SHP77 (cell line): ENCODE results near the gene C1orf21.

Experiments
- DNase-seq, 2 experiments: peaks; one replicate each; lab custom pipeline; 2025; lab: John Stamatoyannopoulos, UW

C1orf21 gene

DNA sequence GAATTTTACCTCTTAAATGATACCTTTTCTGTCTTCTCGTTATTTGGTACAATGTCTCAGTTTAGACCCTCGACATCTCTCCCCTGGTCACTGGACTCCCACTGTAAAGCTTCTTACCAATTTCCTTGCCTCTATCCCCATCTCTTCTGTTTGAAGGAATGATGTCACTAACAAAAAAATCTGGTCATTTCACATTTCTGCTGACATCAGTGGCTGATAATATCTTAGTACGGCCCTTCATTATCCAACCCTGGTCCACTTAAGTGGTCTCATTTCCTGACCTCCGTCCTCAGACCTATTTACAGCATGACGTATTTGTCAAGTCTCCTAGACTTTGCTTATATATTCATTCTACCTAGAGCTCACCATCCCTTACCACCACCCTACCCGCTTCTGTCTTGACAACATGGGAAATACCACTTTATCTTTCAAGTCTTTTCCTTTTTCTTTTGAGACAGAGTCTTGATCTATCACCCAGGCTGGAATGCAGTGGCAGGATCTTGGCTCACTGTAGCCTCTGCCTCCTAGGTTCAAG lies 60.9 kb downstream of the C1orf21 start:
- no peak for DNase-seq

DNA sequence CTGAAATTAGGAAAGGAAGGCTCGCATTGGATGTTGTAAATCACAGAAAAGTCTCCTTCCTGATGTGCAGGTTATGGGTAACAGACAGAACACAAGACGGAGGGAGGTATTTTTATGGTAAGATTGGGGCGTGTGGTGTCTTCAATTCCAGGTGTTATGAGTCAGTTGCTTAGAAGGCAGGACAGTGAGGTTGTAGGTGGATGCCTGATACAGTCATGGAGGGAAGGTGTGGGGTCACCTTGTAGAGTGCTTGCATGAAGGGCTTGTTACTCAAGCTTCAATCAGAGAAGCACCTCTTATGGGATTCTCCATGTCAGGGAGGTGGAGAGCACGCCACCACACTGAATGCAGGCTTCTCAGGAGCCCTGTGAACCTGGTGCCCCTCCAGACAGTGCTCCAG lies 63.1 kb downstream of the C1orf21 start:
- no peak for DNase-seq

DNA sequence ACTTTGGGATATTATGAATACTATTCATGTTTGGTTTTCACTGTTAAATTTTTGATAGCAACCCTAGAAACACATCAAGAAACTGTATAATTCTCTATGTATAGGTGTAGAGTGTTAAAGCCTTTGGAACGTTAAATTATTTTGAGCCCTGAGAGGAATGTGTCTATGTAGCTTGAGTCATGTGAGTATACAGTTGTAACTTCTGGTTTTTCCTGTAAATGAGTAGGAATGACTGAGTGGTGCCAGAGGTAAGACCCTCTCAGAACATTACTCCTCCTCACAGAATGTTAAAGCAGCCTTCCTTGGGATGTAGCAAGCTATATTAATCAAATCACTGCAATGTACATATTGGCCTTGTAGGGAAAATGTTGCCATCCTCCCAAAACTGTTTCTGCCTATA lies 69.0 kb downstream of the C1orf21 start:
- DNase-seq = no peak

DNA sequence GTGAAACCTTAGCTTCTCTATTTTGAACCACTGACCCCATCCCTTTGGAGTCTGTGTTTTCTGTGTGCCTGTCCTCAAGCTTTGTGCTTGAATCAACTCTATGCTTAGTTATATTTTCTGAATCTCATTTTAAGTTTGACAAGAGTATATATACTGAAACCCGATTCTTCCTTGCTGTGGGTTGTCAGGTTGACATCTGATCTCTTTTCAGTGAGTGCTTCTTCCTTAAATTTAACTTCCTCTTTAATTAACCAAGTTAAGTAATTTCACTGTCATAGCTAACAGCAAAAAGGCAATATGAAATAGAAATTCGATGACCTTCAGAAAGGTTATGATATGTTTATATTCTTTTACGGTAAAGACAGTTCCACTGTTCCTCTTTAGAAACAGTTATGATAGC lies 69.4 kb downstream of the C1orf21 start:
- DNase-seq = no peak

DNA sequence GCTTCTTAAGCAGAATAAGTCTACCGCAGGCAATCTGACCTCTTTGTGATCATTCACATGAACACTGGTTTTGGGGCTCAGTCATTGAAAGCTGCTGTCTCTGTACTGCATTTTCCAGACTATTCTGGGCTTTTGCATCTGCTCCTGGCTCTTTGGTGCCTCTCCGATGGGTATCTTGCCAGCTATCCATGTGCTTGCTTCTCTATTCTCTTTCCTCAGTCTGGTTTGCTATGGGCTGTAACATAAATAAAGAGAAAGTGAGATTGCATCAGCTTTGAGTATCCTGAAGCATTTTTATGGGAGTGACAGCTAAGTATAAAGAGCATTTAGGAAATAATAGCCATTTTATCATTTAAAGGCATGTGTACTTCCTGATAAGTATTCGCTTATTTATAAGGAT lies 70.7 kb downstream of the C1orf21 start:
- DNase-seq = no peak

DNA sequence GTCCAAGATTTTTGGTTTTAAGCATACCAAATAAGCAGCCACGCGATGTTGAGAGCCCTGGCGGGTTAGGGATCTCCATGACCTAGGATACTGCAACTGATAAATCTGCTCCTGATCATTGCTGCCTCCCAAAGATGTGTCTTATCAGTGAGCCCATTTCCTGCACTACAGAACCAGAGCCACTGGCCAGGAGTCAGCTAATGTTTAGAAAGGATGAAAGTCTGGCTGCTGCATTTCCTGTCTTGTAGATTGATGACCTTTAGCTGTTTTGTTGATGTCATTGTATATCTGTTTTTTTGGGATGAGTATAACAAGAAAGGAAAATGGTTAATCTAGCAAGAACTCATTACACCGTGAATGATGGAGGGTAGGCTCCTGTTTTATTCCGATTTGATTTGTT lies 74.5 kb downstream of the C1orf21 start:
- no peak for DNase-seq

DNA sequence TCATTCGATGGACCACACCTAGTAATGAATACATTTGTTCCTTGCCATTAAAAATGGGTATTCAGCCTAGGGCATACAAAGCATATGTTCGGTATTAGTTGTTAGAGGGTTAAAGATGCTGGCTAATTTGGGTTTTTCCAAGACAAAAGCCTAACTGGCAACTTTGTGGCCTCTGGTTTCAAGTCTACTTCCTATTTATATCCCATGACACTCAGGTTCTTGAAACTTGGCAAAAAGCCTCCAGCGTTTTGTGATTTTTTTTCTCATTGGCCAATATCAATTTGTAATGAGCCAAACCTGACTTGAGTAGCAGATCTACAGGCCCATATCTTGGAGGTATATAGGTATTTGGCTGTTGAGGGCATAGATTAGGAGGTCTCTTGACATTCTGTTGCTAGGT lies 75.3 kb downstream of the C1orf21 start:
- DNase-seq = no peak

DNA sequence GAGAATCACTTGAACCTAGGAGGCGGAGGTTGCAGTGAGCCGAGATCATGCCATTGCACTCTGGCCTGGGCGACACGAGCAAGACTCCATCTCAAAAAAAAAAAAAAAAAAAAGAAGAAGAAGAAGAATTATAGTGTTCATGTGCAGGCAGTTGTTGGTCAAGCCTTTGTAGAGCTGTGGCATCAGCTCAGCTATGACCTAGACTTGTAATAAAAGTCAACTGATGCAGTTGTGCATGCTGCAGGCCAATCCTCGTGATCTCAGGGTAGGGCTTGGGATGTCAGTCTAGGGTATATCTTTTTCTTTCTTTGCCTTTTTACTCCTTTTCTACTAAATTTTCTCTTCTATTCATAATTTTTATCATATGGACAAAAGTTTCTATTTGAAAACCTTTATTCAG lies 76.2 kb downstream of the C1orf21 start:
- DNase-seq = no peak

DNA sequence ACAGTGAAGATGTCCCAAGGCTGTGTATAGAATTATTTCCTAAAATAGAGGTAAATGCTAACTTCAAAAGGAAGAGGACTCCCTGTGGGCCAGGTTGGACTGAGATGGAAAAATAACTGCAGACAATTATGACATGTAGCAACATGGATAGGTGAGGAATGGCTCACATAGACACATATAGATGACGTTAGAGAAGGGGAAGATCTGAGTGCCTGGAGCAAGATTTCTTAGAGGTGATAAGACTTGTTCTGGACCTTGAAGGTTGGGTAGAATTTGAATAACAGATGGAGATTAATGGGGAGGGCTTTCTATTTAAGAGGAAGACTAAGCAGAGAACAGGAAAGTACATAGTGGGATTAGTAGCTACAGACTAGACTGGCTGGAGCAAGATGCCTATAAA lies 76.9 kb downstream of the C1orf21 start:
- DNase-seq = no peak

DNA sequence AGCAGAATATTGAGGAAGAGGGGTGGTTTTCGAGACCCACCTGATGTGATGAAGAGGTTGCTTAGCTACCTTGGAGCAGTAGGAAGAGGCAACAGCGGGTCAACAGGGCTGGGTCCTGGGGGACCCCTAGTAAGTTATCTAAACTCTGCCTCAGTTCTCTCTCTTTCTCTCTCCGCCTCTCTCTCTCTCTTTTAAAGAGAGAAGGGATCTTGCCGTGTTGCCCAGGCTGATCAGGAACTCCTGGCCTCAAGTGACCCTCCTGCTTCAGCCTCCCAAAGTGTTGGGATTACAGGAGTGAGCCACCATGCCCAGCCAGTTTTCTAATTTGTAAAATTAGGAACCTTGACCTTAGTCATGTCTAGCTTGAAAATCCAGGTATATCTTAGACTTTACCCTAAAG lies 77.9 kb downstream of the C1orf21 start:
- DNase-seq = no peak

DNA sequence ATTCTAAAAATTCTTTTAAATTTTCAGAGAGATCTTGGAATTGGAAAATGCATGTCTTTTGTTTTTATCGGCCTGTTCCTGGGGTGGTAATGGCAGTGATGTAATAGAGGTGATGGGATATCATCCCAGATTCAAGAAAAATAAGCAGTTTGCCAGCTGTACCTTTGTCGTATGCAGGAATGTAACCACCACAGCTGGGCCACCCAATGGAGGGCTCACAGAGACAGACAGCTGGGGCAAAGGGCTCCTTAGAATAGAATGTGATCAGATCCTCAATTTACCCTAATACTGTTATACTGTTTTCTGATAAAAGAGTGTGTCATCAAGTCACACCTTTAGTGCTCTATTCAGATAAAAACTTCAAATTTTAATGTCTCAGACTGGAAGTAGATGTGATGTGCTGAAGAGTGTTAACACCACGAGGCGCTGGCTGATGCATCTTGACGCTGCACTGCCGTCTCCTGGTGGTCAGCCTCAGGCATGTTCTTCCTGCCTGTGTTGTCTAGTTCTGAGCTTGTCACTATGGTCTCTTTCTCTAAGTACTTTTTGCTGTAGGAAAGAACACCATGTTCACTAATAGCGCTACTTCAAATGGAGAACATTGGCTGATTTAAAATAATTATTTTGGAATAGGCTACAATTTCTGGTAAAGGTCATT lies 78.8 kb downstream of the C1orf21 start:
- DNase-seq = no peak

DNA sequence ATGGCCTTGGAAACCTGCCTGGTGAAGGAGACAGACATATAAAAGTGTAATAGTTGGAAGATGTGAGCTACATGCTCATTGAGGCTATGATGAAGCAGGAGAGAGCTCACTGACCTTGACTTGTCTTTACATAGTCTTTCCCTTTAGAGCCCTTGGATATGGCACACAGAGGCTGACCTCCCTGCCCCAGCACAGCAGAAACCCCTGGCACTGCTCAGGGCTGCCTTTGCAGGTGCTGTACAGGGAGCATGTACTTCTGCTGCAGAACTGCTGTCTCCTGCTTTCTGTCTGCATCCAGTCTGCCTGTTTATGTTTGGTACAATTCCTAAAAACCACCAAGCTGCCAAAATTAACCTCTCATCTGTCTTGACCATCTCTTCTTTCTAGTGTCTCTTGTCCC lies 80.5 kb downstream of the C1orf21 start:
- DNase-seq = no peak

DNA sequence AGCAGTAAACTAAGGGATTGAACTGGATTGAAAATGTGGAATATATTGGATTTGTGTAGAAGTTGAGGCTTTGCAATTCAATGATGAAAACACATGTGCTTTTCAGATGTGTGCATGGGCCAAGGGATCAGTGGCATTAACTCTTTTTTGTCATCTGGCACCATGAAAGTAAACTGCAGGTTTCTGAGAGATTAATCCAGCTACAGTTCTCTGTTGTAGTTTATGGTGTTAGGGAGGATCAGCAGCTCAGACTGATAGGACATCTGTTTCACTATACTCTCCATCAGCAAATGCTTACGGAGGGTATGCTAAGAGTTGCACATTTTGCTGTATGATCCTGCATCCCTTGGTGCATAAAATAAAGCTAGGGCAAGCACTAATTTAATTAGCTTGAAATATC lies 82.6 kb downstream of the C1orf21 start:
- DNase-seq = no peak

DNA sequence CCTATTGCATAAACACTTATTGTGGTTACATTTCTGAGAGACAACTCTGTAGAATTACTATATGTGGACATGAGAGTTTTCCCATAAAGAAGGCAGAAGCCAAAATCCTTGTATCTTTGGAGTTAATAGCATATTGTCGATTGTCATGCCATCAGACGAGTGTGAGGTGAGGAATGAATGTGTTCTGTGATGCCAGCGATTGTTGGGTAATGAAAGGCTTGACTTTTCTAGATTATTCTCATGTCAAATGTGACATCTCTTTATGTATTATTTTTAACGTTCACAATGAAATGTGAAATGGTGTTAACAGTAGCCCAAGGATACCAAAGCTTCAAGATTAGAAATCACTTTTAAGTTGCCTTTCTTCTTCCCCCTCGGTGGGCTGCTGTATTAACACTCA lies 84.9 kb downstream of the C1orf21 start:
- DNase-seq = no peak

DNA sequence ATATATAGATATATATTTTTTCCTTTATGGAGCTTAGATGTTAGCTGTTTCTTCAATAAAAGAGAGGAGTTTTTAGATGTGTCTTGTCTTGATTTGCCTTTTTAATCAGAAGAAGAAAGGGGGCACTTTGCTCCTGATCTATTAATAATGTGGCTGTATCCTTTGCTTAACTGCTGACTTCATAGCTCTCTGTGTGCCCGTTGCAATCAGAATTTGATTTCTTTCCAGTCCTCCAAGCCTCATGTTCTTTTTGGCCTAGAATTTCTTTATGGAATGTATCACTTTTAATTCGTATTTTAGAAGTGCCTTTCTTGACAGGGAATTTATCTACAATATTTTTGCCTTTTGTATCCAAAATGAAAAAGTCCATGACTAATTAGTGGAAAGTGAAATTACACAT lies 85.3 kb downstream of the C1orf21 start:
- no peak for DNase-seq

DNA sequence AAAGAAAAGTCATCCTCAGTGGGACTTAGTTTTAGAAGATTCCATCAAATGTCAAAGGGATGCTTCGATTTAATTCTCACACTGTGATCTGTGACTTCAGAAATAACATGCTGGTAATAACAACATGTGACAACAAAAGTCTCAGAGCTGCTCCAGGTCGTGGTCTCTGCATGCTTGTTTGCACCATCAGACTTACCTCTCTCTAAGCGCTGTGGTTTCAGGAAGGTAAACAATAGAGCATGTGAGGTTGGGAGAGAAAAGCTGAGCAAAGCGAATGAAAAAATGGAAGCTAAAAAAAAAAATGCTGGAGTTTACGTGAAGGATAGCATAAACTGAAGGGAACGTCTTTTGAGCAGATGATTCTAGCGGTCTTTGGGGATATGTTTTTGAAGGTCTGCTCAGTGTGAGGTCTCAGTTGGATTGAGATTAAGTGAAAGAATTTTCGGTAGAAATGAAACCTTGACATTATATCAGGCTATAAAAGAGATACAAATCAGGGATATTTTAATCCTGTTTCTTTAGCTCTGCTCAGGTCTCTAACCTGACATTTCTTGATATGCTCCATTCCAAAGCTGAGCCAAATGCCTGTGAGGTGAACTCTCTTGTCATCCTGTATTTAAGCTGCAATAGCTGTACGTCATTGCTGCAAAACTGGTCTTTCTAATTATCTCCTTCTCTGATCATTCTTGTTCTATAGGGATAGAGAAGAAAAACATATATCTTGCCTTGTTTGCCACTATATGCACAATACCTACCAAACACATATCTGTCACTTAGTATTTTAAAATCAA lies 86.5 kb downstream of the C1orf21 start:
- no peak for DNase-seq

DNA sequence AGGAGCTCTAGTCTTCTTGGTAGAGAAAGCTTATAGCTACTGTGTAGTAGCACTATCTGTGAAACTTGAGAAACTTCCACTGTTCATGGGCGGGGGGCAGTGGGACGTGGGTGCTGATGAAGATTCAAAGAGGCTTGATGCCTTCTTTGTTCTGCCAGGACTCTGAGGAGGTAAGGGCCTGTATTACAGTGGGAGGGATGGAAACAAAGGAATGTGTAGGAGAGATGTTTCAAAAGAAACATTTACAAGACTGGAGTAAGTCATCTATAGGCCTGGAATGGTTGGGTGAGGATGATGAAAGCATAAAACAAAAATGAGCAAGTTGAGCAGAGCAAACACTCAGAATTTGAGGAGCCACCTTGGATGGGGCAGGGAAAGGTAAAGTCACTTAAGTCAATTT lies 89.4 kb downstream of the C1orf21 start:
- DNase-seq = no peak

DNA sequence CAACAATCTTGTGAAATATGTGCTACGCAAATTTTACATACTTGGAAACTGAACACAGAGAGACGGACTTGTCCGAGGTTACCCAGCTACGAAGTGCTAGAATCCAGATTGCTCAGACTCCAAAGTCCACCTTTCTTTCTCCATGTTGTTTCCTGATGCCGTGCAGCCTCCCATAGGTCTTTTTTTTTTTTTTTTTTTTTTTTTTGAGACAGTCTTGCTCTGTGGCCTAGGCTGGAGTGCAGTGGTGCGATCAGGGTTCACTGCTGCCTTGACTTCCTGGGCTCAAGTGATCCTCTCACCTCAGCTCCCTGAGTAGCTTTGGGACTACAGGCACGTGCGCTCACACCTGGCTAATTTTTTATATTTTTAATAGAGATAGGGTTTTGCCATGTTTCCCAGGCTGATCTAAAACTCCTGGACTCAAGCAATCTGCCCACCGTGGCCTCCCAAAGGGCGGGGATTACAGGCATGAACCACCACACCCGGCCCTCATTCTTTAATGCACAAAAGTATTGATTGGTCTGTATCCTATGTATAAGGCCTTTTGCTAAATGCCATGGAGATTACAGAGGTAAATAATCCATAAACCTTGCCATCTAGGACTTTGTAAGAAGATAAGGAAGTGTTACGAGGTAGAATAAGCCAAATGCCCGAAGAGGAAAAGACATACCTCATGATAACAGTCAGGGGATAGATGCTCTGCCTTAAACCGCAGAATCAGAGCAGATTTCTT lies 92.8 kb downstream of the C1orf21 start:
- no peak for DNase-seq

DNA sequence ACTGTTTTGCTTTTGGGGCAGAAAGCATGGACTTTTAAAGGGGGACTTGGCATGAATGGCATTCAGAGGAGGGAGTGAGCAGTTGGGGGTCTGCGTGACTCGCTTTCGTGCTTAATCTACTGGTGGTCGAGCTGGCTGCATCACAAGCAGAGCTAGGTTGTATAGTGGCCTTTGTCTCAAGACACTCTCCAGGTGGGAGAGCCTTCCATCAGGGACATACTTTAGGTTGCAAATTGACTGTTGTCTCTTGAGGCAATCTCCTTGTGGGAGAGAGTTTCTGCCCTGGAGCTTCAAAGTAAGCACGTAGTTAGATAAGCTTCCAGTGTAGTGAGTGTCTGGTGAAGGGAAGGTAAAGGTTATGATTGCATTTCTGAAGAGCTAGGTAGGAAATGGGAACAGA lies 93.9 kb downstream of the C1orf21 start:
- no peak for DNase-seq

DNA sequence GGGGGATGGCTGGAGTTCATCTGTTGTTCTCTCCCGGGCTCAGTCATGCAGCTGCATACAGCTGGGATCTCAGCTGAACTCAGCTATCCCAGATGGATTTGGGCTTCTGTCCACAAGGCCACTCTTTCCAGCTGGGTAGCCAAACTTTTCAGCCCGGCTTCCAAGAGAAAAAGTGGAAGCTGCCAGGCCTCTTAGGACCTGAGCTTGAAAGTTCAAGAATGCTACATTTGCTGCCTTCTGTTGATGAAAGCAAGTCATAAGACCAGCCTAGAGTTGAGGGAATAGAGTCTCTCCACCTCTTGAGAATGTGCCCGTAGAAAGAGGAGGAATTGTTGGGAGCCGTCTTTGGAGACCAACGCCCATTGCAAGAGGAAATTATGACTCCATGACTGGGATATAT lies 95.3 kb downstream of the C1orf21 start:
- DNase-seq = no peak

DNA sequence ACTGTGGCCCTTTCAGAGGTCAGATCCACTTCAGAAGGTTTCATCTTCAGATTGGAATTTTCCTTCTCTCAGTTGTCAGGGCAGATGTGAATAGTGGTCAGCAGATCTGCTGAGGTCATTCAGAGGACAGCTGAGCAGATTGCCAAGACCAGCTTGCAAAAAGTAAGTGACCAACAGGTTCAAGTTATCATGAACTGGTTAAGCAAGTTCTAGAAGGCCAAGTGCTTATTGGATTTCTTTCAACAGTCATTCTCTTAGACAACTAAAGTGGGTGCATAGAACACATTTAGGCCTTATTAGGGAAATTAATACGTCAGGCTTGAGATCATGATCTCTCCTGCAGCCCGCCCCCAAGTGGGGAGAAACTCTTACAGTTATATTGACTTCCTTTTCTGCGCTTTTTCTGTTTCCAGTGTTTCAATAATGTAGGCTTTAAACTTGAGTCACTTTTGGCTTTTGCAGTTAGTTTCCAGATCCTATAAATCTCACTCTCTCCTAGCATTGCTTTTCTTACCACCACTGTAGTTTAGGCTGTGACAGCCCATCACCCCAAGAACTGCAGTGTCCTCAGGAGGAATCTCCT lies 96.4 kb downstream of the C1orf21 start:
- no peak for DNase-seq
